DMS 273 treated with DMSO at 0.1 percent for 48 hours (cell line): ENCODE data around the gene KRTAP2-1.

ENCODE experiments used
- DNase-seq: peaks from one replicate; lab custom pipeline; 2025; lab: John Stamatoyannopoulos, UW

KRTAP2-1 gene

DNA sequence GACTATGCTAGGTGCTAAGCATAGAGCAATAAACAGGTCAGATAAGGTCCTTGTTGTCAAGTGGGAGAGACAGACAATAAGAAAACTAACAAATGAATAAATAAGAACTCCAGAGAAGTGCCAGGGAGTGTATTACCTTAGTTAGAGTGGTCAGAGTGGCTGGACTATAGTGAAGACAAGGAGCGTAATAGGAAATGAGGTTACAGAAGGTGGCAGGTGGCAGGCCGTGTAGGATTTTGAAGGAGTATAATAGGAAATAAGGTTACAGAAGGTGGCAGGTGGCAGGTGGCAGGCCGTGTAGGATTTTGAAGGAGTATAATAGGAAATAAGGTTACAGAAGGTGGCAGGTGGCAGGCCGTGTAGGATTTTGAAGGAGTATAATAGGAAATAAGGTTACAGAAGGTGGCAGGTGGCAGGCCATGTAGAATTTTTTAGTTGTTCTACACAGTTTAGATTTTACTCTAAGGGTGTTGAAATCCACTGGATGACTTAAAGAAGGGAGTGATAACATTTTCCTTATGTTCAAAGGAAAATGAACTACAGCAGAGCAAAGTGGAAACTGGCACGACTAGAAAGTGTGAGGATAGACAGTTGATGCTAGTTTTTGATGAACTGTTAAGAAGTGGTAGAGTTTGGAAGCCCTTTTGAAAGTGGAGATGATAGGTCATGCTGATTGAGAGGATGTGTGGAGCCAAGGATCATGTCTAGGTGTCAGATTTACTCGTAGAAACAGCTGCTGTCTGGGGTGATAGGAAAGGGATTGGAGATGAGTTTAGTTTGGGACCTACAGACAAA lies 34.6 kb downstream of the KRTAP2-1 start:
- no peak for DNase-seq

DNA sequence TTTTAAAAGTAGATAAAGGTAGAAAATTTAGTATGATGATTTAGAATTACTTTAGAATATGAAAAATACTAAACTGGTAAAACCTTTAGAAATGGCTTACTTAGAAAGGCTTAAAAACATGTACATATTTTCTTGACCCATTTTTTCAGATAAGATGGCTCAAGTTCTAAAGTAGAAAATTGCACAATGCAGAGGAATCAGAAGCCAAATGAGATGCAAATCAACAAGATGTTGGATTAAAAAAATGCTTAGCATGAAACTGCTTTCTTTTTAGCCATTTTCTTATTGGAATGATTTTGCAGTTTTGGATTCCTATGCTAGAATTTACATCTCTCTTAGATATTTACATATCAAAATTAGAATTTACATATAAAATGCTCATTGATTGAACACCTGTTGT lies 36.7 kb downstream of the KRTAP2-1 start:
- no peak for DNase-seq

DNA sequence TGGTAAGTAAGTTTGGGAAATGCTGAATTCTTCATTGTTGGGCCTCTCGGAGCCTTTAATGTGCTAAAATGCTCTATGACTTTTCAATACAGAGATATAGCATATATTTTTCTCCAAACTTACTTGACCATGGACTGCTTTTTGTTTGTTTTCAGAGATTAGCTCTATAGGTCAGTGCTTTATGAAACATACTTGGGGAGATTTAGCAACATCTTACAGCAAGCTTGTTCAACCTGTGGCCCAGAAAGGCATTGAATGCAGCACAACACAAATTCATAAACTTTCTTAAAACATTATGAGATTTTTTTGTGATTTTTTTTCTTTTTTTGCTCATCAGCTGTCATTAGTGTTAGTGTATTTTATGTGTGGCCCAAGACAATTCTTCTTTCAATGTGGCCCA lies 37.2 kb downstream of the KRTAP2-1 start:
- DNase-seq, result no peak

DNA sequence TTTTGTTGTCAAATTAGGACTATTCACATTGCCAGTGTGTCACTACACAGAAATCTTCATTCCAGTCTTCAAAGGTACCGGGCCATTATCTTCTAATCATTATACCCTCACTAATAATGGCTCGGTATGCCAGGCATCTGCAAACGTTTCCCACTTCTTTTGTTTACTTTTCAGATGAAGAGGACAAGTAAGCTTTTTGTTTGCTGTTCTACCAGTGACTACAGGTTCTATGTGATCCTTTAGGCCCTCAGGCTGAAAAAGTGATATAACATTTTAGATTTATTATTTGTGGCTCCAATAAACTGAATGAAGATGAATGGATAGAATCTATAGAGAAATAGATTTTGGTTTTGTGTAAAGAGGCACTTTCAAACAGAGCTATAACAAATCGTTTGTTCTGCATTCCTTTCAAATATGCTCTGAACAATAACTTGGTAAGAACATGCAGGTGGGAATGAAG lies 37.8 kb downstream of the KRTAP2-1 start:
- no peak for DNase-seq

DNA sequence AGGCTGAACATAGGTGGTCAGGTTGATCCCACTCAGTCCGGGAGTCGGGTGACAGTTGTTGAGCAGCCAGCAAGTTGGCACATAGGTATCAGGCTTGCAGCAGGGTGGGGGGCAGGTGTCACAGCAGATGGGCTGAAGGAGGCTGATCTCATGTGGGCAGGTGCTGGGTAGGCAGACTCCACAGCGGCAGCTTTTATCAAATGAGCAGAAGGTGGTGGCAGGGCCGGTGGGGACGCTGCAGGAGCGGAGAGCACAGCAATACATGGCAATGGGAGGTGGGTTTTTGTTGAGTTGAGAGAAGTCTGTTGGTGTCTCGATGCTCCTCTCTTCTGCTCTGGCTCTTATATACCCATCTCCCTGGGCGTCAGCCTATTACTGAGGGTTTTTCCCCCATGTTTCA lies 38.3 kb downstream of the KRTAP2-1 start, which contains the start of gene KRTAP3-1:
Gene KRTAP3-1, minus strand, starts transcription at position 318 of the 400 bp plus-strand sequence. Its CDS starts 54 bp downstream, at position 264.
- no peak for DNase-seq

DNA sequence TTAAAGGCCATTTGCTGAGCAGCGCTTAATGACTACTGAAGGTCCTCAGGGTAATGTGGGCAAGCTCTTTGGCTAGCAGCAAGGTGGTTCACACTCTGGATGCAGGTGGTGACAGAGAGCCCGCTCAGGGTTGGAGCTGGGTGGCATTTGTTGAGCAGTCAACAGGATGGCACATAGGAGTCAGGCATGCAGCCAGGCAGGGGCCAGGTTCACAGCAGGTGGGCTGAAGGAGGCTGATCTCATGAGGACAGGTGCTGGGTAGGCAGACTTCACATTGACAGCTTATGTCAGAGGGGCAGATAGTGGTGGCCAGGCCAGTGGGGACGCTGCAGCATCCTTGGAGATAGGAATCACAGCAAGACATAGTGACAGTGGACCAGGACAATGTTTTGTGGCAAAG lies 42.7 kb downstream of the KRTAP2-1 start:
- no peak for DNase-seq

DNA sequence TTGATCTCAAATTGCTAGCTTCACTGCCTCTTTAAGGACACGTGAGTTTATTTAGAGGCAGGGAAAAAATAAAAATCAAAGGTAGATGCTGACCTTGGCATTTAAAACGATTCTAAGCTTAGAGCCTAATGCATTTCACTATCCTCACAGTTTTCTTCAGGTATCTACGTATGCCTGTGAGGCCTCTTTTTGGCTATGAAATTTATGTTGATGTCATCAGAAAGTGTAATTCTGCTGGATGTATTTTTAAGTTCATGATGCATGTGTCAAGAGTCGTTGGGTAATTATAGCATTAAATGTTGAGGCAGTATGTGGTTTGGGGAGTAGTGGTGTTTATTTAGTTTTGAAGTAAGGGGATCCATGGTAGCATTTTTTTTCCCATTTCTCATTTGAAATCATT lies 43.2 kb downstream of the KRTAP2-1 start:
- no peak for DNase-seq

DNA sequence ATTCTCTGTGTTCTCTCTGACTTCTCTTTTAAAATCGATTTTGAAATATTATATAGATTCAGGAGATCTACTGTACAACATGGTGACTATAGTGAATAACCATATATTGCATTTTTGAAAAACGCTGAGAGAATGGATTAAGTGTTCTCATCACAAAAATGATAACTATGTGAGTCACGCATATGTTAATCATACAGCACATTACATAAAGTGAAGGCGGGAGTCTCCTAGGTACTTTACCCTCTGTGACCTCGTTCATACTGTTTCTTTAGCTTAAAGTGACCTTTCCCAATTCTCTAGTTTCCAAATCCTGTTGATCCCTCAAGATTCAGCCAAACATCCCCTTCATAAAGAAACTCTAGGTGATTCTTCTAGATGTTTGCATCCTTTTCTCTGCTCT lies 44.3 kb downstream of the KRTAP2-1 start:
- no peak for DNase-seq

DNA sequence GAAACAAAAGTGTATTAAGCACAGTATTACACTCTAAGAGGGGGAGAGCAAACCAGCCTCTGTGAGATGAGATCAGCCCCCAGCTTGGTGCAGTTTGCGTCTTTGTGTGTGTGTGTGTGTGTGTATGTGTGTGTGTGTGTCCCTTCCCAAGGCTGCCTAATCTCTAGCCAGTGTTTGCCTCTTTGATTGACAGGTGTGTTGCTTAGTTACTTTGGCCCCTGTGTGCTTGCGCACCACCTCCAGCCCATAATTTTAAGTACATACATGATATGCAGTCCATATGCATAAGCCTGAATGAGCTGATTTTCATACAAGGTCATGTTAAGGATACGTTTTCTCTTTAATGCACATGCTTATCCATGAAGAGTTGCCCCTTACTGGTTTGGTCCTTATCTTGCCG lies 45.3 kb downstream of the KRTAP2-1 start:
- DNase-seq, result no peak

DNA sequence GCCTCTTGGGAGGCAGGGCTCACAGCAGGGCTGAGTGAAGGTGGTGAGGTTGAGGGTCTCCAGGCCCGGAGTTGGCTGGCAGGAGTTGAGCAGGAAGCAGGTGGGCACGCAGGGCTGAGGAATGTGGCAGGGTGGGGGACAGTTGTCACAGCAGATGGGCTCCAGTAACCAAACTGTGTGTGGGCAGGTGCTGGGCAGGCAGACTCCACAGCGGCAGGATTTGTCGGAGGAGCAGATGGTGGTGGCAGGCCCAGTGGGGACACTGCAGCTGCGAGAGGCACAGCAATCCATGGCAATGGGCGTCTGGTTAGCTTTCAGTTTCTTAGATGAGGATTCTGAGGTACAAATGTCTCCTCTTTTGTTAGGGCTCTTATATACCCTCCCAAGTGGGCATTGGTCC lies 47.6 kb downstream of the KRTAP2-1 start, which contains the start of gene KRTAP3-2:
Gene KRTAP3-2, minus strand, starts transcription at position 344 of the 400 bp plus-strand sequence. Its CDS starts 53 bp downstream, at position 291.
- DNase-seq, result peak; percentile 2

DNA sequence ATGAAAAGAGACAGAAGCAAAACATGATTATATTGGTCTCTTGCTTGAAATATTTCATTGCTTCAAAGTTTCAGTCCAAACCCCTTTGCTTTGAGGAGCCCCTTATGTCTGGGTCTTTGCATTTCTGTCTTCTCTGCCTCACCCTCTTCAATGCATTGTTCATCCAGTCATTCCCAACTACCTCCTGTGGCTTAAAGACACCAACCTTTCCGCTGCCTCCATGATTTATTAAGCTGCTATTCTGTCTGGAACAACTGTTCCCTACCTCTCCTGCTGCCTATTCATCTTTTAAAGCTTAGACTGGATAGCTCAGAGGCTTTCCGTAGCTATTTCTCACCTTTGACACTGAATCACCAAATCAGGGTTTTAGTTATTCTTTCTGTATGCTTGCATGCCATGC lies 49.8 kb downstream of the KRTAP2-1 start:
- no peak for DNase-seq

DNA sequence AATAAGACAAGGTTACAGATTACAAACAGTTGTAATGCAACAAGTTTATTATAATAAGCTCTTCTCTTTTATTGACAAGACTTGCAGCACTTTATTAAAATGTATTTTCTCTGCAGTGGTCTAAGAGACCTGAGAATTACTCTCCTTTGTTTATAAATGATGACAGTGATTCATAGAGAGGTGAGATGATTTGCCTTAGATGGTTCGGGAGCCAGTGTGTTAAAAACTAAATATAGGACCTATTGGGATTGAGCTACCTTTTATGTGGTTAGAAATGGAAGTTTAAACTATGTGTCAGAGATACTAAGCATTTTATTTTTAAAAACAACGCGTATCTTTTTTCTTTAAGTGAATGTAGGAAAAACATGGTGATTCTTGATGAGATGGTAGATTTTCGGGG lies 50.3 kb downstream of the KRTAP2-1 start:
- no peak for DNase-seq
